Thymus (tissue), 11 donors: ENCODE data around the gene CSNK1D. TPM values are rescaled to one million over a fixed set of nuclear protein-coding genes. Genes with fewer than 3 reads are reported as not detected.

Source experiments
- DNase-seq, 9 donors: peaks; one replicate each; pipeline ENCODE4 v3.0.0-alpha.2; 2013; ENCODE audit warnings: low spot score in 9 of 9, low read depth in 6 of 9, missing footprints in 1 of 9
- H3K27ac ChIP-seq, 2 donors: one replicate each; pipeline ENCODE4 v1.5.1; 2013; ENCODE audit warnings: control low read depth in 1 of 2, low read depth in 1 of 2, low read length in 1 of 2, mild to moderate bottlenecking in 1 of 2, moderate library complexity in 1 of 2
- H3K27me3 ChIP-seq, 2 donors: one replicate each; pipeline ENCODE4 v1.5.1; 2013; ENCODE audit warnings: low read length in 1 of 2; ENCODE audit not compliant: control insufficient read depth in 2 of 2, insufficient read depth in 1 of 2
- H3K36me3 ChIP-seq, 2 donors: one replicate each; pipeline ENCODE4 v1.5.1; 2013; ENCODE audit warnings: low read length in 1 of 2, mild to moderate bottlenecking in 1 of 2, moderate library complexity in 1 of 2; ENCODE audit not compliant: control insufficient read depth in 2 of 2, insufficient read depth in 2 of 2
- H3K4me1 ChIP-seq, 2 donors: one replicate each; pipeline ENCODE4 v1.5.1; 2013; ENCODE audit warnings: low read length in 2 of 2; ENCODE audit not compliant: control insufficient read depth in 2 of 2, insufficient read depth in 2 of 2
- H3K4me3 ChIP-seq, 2 donors: one replicate each; pipeline ENCODE4 v1.5.1; 2013; ENCODE audit warnings: low read length in 2 of 2, control low read depth in 1 of 2, mild to moderate bottlenecking in 1 of 2
- H3K9me3 ChIP-seq, 2 donors: one replicate each; pipeline ENCODE4 v1.5.1; 2013; ENCODE audit warnings: low read length in 1 of 2, mild to moderate bottlenecking in 1 of 2; ENCODE audit not compliant: control insufficient read depth in 2 of 2, insufficient read depth in 1 of 2
- WGBS: extraction: QIAGEN DNeasy Blood & Tissue Kit; methylation state at CpG from one replicate; pipeline ENCODE4 v1.1.7; 2013; 5-methylcytosine and 5-hydroxymethylcytosine counted together
- polyA plus RNA-seq: library from polyadenylated mRNA; stranded (reverse); fragments of 200-250 nt; gene quantifications from one replicate; pipeline ENCODE4 v1.2.3, GENCODE V29; 2013
- total RNA-seq: library from RNA; stranded (reverse); fragments of 120-200 nt; gene quantifications from one replicate; pipeline ENCODE4 v1.2.4, GENCODE V29; 2013
- donor health status: healthy.

The CSNK1D gene
- total and polyA plus RNA-seq, 2 donors: 16.2 to 113 TPM

GRCh38 chr17:82244413-82245133 lies 28.9 kb downstream of the CSNK1D start:
- H3K27ac ChIP-seq: no peak overlapping the region
- H3K36me3 ChIP-seq: peaks cover 86 to 92% of the 10 kb centered on the region in 2 donors
- peaks cover 3 to 29% of the 10 kb centered on the region in 2 donors for H3K4me1 ChIP-seq
- peak in 1 of 9 donors; percentile 27 for DNase-seq
- H3K9me3 ChIP-seq: no peaks in the 10 kb centered on the region
- no peak overlapping the region for H3K4me3 ChIP-seq
- no peaks in the 10 kb centered on the region for H3K27me3 ChIP-seq
- whole genome bisulfite sequencing: 95% methylated on average over 39 of the region's 39 CpGs

- DNase-seq: no peak
- Histone ChIP-seq H3K27ac (no peak overlapping the region), H3K36me3 (peaks cover 82 to 92% of the 10 kb centered on the region in 2 donors), H3K9me3 (no peaks in the 10 kb centered on the region), H3K4me1 (peaks cover 7 to 36% of the 10 kb centered on the region in 2 donors), H3K4me3 (no peak overlapping the region), H3K27me3 (no peaks in the 10 kb centered on the region)
- 97% methylated on average over 19 of the region's 19 CpGs for WGBS
These were observed 29.7 kb downstream of the CSNK1D start for GRCh38 chr17:82243648-82244412.

- Histone ChIP-seq H3K27ac (no peak overlapping the region), H3K9me3 (no peaks in the 10 kb centered on the region), H3K4me3 (no peak overlapping the region), H3K27me3 (no peaks in the 10 kb centered on the region), H3K4me1 (peaks cover 14 to 43% of the 10 kb centered on the region in 2 donors), H3K36me3 (peaks cover 75 to 89% of the 10 kb centered on the region in 2 donors)
- DNase-seq: no peak
- 97% methylated on average over 29 of the region's 29 CpGs for WGBS
These were observed 30.4 kb downstream of the CSNK1D start for GRCh38 chr17:82242977-82243647.

DNA sequence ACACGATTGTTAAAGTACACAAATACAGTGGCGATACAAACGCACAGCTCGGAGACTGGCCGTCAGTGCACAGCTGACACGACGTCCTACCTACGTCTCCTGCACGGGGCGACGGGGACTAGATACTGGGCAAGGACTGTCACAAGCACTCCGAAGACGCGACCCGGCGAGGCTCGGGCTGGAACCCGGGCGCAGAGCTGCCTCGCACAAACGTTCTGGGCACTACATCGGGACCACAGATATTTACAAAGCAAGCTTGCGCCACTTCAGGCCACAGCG lies 30.9 kb downstream of the CSNK1D start:
- Histone ChIP-seq H3K4me1 (peaks cover 16 to 48% of the 10 kb centered on the region in 2 donors), H3K4me3 (no peak overlapping the region), H3K27me3 (no peaks in the 10 kb centered on the region), H3K36me3 (peaks cover 70 to 89% of the 10 kb centered on the region in 2 donors), H3K9me3 (no peaks in the 10 kb centered on the region), H3K27ac (no peak overlapping the region)
- WGBS: 97% methylated on average over 24 of the region's 24 CpGs
- no peak for DNase-seq

DNA sequence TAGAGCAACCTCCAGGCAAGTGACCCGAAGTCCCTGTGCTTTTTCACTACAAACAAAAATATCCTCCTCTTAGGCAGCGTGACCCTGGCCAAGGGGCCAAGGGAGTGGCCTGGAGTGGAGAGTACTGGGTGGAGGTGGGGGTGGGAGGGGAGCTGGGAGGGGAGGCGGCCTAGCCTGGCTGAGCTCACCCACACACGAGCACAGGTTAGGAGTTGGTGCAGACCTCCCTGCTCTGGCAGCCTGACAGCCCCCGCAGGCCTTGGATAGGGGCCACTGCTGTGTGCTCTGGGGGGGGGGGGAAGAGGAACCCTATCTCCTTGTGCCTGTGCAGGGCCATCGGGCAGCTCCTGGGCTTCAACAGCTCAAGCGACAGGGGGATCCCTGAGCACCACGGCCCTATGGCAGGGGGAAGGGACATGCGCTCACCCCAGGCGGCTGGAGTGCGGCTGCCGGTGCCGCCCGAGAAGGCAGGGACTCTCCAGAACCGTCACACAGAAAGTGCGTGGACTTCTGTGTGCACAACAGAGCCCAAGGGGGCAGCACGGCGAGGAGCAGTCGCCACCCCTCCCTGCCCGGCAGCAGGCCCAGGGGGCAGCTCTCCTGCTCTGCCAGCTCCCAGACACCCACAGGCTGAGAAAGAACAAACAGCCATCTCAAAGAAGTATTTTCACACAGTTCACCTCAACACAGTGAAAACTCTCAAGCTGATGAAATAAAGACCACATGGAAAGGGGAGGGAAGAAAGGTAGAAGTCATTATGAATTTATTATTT lies 31.4 kb downstream of the CSNK1D start:
- no peaks in the 10 kb centered on the region for H3K27me3 ChIP-seq
- 83% methylated on average over 20 of the region's 20 CpGs for WGBS
- H3K36me3 ChIP-seq: peaks cover 65 to 83% of the 10 kb centered on the region in 2 donors
- H3K9me3 ChIP-seq: no peaks in the 10 kb centered on the region
- no peak overlapping the region for H3K4me3 ChIP-seq
- H3K27ac ChIP-seq: no peak overlapping the region
- H3K4me1 ChIP-seq: peaks cover 16 to 48% of the 10 kb centered on the region in 2 donors
- no peak for DNase-seq

DNA sequence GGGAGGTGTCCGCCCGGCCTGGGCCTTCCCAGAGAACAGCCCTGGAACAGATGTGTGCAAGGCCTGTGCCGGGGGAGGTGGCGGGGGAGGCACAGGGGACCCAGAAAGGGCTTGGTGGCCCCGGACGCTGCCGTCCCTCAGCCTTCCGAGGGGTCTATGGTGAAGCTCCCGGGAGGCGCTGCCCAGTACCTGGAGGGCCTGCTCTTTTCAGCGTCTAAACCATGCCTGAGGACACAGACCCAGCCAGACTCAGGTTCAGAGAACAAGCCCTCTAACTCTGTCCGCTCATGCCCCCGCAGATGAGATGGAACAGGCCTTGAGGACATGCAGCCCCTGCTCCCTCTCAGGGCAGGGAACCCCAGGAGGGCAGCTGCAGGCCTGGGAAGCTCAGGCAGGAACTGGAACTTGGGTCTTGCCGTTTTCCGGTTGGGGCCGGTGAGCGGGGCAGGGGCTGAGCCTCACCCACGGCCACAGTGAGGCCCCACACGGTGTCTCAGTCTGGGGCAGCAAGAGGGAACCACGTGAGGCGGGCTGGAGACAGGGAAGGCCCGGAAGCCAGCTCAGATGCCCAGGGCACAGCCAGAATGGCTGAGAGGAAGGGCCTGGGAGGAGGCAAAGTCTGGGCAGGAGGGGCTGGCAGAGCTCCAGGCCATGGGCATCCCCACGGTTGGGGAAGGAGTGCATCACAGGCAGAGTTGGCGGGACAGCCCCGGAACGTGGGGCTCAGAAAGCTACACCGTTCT lies 32.1 kb downstream of the CSNK1D start:
- 70% methylated on average over 27 of the region's 27 CpGs for WGBS
- Histone ChIP-seq H3K27ac (peak overlapping the region in 1 of 2 donors; percentile 67), H3K36me3 (peaks cover 57 to 76% of the 10 kb centered on the region in 2 donors), H3K4me3 (no peak overlapping the region), H3K27me3 (no peaks in the 10 kb centered on the region), H3K4me1 (peaks cover 16 to 51% of the 10 kb centered on the region in 2 donors), H3K9me3 (no peaks in the 10 kb centered on the region)
- no peak for DNase-seq

DNA sequence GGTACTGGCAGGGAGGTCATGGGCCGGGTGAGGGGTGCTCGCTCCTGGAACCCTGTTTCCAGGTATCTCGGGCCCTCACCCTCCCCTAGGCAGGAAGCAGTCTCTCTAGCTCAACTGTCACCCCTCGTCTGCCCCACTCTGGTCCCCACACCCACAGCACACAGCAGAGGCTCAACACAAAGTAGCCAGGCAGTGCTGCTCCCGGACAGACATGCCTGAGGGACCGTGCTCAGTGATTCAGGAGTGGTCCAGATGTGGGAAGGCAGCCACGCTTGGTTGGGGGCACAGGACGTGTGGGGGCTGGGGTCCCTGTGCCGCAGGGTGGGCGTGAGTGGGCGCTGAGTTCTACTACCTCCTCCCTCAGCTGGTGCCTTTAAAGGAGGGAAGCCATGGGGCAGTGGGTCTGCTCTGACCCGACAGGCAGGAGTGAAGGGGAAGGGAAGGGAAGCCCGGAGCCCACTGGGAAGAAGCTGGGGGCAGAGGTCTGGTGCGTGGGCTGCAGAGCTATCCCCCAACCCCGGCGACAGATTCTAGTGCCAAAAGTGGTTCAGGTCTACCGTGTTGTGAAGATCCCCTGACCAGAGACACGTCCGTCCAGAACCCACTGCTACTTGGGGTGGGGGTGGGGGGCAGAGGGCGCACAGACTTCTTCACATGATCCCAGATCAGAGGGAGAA lies 32.9 kb downstream of the CSNK1D start:
- H3K27ac ChIP-seq: no peak overlapping the region
- no peak for DNase-seq
- 89% methylated on average over 20 of the region's 20 CpGs for WGBS
- H3K4me3 ChIP-seq: no peak overlapping the region
- peaks cover 0 to 4% of the 10 kb centered on the region in 2 donors for H3K27me3 ChIP-seq
- peaks cover 50 to 69% of the 10 kb centered on the region in 2 donors for H3K36me3 ChIP-seq
- peaks cover 16 to 57% of the 10 kb centered on the region in 2 donors for H3K4me1 ChIP-seq
- no peaks in the 10 kb centered on the region for H3K9me3 ChIP-seq

DNA sequence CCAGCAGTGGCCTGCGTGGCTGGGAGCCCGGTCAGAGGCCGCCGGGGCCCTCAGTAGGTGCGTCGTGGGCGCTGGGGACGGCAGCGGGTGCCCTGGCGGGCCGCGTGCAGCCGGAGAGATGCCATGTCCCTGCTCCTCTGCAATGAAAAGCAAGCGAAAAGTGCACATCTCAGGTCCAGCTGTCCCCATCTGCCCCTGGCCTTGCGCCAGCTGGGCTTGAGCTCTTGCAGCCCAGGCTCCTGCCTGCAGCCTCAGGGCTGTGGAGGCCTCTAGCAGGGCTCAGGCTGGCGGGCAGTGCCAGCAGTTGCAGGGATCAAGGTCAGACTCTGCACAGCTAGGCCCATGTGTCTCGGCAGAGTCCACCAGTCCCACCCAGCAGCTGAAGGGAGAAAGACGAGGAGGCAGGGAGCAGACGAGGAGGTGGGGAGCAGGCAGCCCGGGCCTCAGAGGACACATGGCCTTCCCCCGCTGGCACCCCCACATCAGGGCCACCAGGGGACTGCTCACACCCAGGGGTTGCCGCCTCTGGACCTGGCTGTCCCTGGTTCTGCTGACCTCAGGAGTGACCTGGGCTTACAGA lies 33.5 kb downstream of the CSNK1D start:
- Histone ChIP-seq H3K4me3 (no peak overlapping the region), H3K36me3 (peaks cover 44 to 62% of the 10 kb centered on the region in 2 donors), H3K27me3 (peaks cover 0 to 10% of the 10 kb centered on the region in 2 donors), H3K9me3 (no peaks in the 10 kb centered on the region), H3K4me1 (peaks cover 16 to 57% of the 10 kb centered on the region in 2 donors), H3K27ac (no peak overlapping the region)
- 93% methylated on average over 22 of the region's 22 CpGs for WGBS
- DNase-seq: no peak
